Naive B cell (primary cell): ENCODE measurements around the gene SYNJ1. TPM values are rescaled to one million over a fixed set of nuclear protein-coding genes. Genes with fewer than 3 reads are reported as not detected.
"Not testable (repeated sequence)": the region's sequence is repeated elsewhere in the genome, so short reads cannot be mapped to it uniquely, and the experiment has no call there.

Experiments used
- ATAC-seq, 2 donors: fragments of 150-1000 bp; cut with Tn5 transposase; 2 replicates each; pipeline ENCODE4 v1.10.0; 2021; ENCODE audit warnings: low read depth in 2 of 2, mild to moderate bottlenecking in 2 of 2, moderate library complexity in 2 of 2
- DNase-seq: peaks from one replicate; pipeline ENCODE4 v3.0.0; 2022
- H3K27ac Mint-ChIP-seq, 6 donors: one replicate each; pipeline ENCODE4 v1.8.0; 2020 to 2022; ENCODE audit warnings: mild to moderate bottlenecking in 6 of 6, mixed read lengths in 6 of 6, moderate library complexity in 5 of 6, inconsistent platforms in 2 of 6
- H3K27me3 Mint-ChIP-seq, 3 donors: one replicate each; pipeline ENCODE4 v1.8.0; 2021 to 2022; ENCODE audit warnings: mixed read lengths in 3 of 3, mild to moderate bottlenecking in 1 of 3
- H3K36me3 Mint-ChIP-seq, 2 donors: one replicate each; pipeline ENCODE4 v1.8.0; 2020 to 2022; ENCODE audit warnings: mixed read lengths in 2 of 2, inconsistent platforms in 1 of 2, mild to moderate bottlenecking in 1 of 2
- H3K4me1 Mint-ChIP-seq, 3 donors: one replicate each; pipeline ENCODE4 v1.8.0; 2020 to 2022; ENCODE audit warnings: mixed read lengths in 3 of 3, inconsistent platforms in 1 of 3, mild to moderate bottlenecking in 1 of 3, moderate library complexity in 1 of 3
- H3K4me3 Mint-ChIP-seq, 8 donors: one replicate each; pipeline ENCODE4 v1.8.0; 2020 to 2022; ENCODE audit warnings: mild to moderate bottlenecking in 8 of 8, mixed read lengths in 8 of 8, moderate library complexity in 8 of 8, inconsistent platforms in 2 of 8
- H3K9me3 Mint-ChIP-seq, 7 donors: one replicate each; pipeline ENCODE4 v1.8.0; 2020 to 2022; ENCODE audit warnings: mixed read lengths in 7 of 7, mild to moderate bottlenecking in 5 of 7, inconsistent platforms in 2 of 7, moderate library complexity in 1 of 7
- polyA plus RNA-seq, 6 donors: library from polyadenylated mRNA; unstranded; fragments of 300-500 nt; fragmentation: Illumina TruSeq; gene quantifications; one replicate each; pipeline ENCODE4 v1.2.3, GENCODE V29; 2021; ENCODE audit warnings: low read depth in 6 of 6

The SYNJ1 gene
- polyA plus RNA-seq, 6 donors from 2014 or later = 1.2 to 1.9 (median 1.6) TPM; not detected in 1

DNA sequence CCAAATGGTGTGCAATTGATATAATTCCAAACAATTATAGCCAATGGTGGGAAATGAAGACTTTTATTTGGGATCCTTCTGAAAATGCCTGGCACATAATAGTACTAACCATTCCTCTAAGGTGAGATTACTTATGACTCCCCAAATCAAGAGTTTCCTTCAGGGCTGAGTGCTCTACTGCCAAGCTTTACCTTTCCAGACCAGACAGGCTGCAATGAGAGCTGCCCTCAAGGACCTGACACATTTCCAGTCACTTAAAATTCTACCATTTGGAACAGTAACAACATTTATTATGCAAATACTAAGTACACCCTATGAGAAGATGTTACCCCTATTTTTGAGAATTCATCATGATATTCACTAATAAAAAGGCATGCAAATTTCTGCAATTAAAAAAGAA is 22.6 kb upstream of the SYNJ1 start:
- peaks cover 0 to 3% (median 0%) of the 10 kb centered on the region in 7 donors for H3K9me3 Mint-ChIP-seq
- H3K4me3 Mint-ChIP-seq = no peak overlapping the region
- no peak overlapping the region for H3K27ac Mint-ChIP-seq
- no peak for DNase-seq
- H3K27me3 Mint-ChIP-seq = no peaks in the 10 kb centered on the region
- no peaks in the 10 kb centered on the region for H3K4me1 Mint-ChIP-seq
- peaks cover 40 to 53% of the 10 kb centered on the region in 2 donors for H3K36me3 Mint-ChIP-seq
- ATAC-seq = no peak

DNA sequence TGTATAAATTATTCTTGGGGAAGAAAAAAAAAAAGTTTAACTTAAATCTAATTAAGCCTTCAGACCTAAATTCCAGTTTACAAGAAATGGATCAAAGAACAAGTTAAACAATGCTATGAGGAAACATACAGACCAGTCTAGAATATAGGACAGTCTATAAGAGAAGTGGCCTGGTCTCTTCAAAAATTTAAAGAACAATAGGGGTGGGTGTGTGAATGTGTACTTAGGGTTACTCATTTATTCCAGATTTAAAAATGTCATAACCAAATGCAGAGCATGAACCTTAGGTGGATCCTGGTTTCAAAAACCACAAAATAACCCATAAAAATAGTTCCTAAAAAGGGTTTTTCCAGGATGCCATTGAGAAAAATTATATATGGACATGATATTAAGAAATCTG is 21.8 kb upstream of the SYNJ1 start:
- H3K36me3 Mint-ChIP-seq = peaks cover 43 to 58% of the 10 kb centered on the region in 2 donors
- no peak overlapping the region for H3K27ac Mint-ChIP-seq
- H3K4me1 Mint-ChIP-seq = no peaks in the 10 kb centered on the region
- H3K27me3 Mint-ChIP-seq = no peaks in the 10 kb centered on the region
- H3K9me3 Mint-ChIP-seq = peaks cover 0 to 3% (median 0%) of the 10 kb centered on the region in 7 donors
- no peak overlapping the region for H3K4me3 Mint-ChIP-seq
- ATAC-seq (no peak), DNase-seq (no peak)

DNA sequence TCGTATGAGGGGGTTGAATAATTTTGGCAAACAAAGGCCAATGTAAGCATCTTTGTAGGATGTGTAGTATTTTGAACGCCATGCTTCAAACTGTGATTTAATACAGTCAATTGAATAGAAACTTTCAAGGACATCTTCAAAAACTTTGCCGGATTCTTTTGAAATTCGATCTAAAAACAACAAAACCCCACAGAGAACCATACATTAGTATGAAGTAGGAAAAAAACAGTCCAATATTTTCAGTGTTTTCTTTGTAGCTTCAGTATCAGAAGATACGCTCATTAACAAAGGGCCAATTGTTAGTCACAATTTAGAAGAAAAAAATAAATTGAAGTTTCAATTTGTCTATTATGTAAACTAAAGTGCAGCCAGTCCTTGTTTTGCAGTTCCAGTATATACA is 20.7 kb upstream of the SYNJ1 start:
- H3K27me3 Mint-ChIP-seq = no peaks in the 10 kb centered on the region
- H3K27ac Mint-ChIP-seq = no peak overlapping the region
- no peak overlapping the region for H3K4me3 Mint-ChIP-seq
- H3K9me3 Mint-ChIP-seq = peaks cover 0 to 3% (median 0%) of the 10 kb centered on the region in 7 donors
- peaks cover 43 to 61% of the 10 kb centered on the region in 2 donors for H3K36me3 Mint-ChIP-seq
- no peak for ATAC-seq
- no peak for DNase-seq
- H3K4me1 Mint-ChIP-seq = no peaks in the 10 kb centered on the region

DNA sequence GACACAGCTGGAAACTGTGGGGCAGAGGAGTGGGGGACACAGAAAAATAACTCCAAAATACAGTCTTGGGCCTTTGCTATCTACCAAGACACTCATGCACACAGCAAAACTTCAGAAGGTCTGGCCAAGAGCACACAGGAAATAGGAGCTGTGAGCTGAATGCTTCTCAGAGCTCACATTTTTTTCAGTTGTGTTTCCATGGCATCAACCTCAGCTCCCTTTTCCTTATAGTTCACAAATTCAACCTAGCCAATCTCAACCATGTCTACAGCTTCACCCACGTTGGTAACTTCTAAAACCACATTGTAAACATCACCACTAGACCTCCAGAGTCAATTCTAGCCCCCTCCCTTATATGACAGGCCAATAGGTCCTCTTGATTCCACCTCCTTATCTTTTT is 19.6 kb upstream of the SYNJ1 start:
- Mint-ChIP-seq H3K27ac (peak overlapping the region in 2 of 6 donors; percentile 18 to 57), H3K36me3 (peaks cover 47 to 69% of the 10 kb centered on the region in 2 donors), H3K4me1 (no peaks in the 10 kb centered on the region), H3K4me3 (no peak overlapping the region), H3K27me3 (no peaks in the 10 kb centered on the region), H3K9me3 (peaks cover 0 to 3% (median 0%) of the 10 kb centered on the region in 7 donors)
- DNase-seq = no peak
- no peak for ATAC-seq

DNA sequence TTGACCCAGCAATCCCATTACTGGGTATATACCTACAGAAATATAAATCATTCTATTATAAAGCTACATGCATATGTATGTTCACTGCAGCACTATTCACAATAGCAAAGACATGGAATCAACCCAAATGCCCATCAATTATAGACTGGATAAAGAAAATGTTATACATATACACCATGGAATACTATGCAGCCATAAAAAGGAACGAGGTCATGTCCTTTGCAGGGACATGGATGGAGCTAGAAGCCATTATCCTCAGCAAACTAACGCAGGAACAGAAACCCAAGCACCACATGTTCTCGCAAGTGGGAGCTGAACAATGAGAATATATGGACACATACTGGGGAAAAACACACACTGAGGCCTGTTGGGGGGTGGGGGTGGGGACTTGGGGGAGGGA is 18.9 kb upstream of the SYNJ1 start:
- H3K36me3 Mint-ChIP-seq = peaks cover 53 to 71% of the 10 kb centered on the region in 2 donors
- DNase-seq, H3K9me3 Mint-ChIP-seq, H3K27ac Mint-ChIP-seq, H3K27me3 Mint-ChIP-seq, H3K4me1 Mint-ChIP-seq, ATAC-seq: not testable (repeated sequence)
- peak overlapping the region in 1 of 8 donors; percentile 35 for H3K4me3 Mint-ChIP-seq

DNA sequence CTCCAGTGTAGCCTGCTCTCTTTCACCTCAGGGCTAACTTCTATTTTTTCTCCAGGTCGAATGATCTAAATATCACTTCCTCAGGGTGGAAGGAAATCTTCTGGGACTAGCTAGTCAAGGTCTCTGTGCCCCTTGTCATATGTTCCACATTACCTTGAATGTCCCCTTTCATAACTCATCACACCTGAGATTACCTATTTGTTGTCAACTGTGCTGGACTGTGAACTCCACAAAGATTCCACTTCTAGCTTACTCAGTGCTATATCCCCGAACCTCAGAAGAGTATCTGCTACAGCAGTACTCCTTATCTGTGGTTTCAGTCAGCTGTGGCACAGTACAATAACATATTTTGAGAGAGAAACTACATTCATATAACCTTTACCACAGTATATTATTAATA is 14.6 kb upstream of the SYNJ1 start:
- H3K36me3 Mint-ChIP-seq = peaks cover 47 to 60% of the 10 kb centered on the region in 2 donors
- H3K27me3 Mint-ChIP-seq = no peaks in the 10 kb centered on the region
- H3K4me1 Mint-ChIP-seq = peaks cover 0 to 4% (median 0%) of the 10 kb centered on the region in 3 donors
- ATAC-seq (no peak), DNase-seq (no peak)
- no peak overlapping the region for H3K4me3 Mint-ChIP-seq
- H3K9me3 Mint-ChIP-seq = peaks cover 0 to 3% (median 0%) of the 10 kb centered on the region in 7 donors
- H3K27ac Mint-ChIP-seq = no peak overlapping the region

DNA sequence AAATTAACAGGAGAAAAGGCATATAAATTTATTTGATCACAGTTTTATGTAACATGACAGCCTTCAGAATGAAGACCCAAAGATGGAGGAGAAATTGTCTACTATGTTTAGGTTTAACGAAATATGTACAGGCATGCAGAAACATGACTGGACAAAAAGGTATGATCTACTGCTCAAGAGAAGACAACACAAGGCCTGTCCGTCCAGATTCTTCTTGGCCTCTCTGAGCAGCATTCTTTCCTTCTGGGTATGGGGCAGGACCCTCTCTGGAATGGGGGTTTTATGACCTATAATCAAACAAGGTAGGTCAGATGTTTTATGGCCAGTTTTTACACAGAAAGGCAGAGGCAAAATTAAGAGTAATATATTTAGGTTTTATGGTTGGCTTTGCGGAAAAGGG is 13.5 kb upstream of the SYNJ1 start:
- Mint-ChIP-seq H3K4me1 (peaks cover 0 to 4% (median 0%) of the 10 kb centered on the region in 3 donors), H3K9me3 (no peaks in the 10 kb centered on the region), H3K27ac (no peak overlapping the region), H3K36me3 (peaks cover 36 to 49% of the 10 kb centered on the region in 2 donors), H3K4me3 (no peak overlapping the region), H3K27me3 (no peaks in the 10 kb centered on the region)
- DNase-seq (no peak), ATAC-seq (no peak)

DNA sequence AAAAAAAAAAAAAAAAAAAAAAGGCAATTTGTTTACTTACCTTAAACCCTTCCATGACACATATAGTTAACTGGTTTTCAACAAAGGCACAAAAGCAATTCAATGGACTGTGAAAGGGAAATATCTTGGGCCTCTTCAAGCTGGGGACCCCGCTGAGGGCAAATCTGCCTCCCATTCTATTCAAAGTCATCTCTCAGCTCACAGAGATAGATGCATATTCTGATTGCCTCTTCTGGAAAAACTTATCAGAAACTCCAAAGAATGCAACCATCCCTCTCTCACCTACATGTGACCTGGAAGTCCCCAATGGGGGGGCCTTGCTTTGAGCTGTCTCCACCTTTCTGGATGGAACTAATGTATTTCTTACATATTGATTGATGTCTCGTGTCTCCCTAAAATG is 12.1 kb upstream of the SYNJ1 start:
- H3K27ac Mint-ChIP-seq = no peak overlapping the region
- no peak overlapping the region for H3K4me3 Mint-ChIP-seq
- no peaks in the 10 kb centered on the region for H3K27me3 Mint-ChIP-seq
- H3K36me3 Mint-ChIP-seq = peaks cover 24 to 43% of the 10 kb centered on the region in 2 donors
- no peak for DNase-seq
- ATAC-seq = no peak
- H3K9me3 Mint-ChIP-seq = no peaks in the 10 kb centered on the region
- H3K4me1 Mint-ChIP-seq = peaks cover 0 to 4% (median 0%) of the 10 kb centered on the region in 3 donors

DNA sequence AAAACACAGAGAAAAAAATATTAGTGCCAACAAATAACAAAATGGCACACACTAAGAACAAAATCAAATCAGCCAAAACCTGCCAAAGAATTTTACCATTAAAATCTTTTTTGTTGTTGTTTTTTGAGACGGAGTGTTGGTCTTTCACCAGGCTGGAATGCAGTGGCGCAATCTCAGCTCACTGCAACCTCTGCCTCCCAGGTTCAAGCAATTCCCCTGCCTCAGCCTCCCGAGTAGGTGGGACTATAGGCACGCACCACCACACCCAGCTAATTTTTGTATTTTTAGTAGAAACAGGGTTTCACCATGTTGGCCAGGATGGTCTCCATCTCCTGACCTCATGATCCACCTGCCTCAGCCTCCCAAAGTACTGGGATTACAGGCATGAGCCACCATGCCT is 8.3 kb upstream of the SYNJ1 start:
- ATAC-seq, H3K4me1 Mint-ChIP-seq, DNase-seq, H3K27me3 Mint-ChIP-seq, H3K27ac Mint-ChIP-seq, H3K9me3 Mint-ChIP-seq, H3K4me3 Mint-ChIP-seq: not testable (repeated sequence)
- H3K36me3 Mint-ChIP-seq = peaks cover 7 to 15% of the 10 kb centered on the region in 2 donors

DNA sequence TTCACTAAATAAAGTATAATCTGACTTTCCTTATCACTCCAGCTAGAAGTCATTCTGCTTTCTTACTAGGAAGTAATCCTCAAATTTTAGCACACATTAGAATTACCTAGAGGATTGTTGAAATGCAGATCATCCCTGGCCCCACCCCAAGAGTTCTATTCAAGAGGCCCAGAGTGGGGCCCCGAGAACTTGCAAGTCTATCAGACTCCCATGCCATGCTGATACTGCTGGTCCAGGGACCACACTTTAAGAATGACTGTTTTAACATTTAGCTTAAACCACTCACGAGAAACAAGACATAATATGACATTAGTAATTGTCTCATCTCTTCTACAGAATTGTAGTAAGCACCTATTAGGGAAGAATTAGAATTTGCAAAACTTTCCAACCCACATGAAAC is 7.7 kb upstream of the SYNJ1 start:
- H3K4me3 Mint-ChIP-seq = no peak overlapping the region
- H3K27ac Mint-ChIP-seq = no peak overlapping the region
- ATAC-seq (no peak), DNase-seq (no peak)
- peaks cover 1 to 10% of the 10 kb centered on the region in 2 donors for H3K36me3 Mint-ChIP-seq
- no peaks in the 10 kb centered on the region for H3K4me1 Mint-ChIP-seq
- H3K27me3 Mint-ChIP-seq = no peaks in the 10 kb centered on the region
- H3K9me3 Mint-ChIP-seq = peaks cover 0 to 2% (median 0%) of the 10 kb centered on the region in 7 donors

DNA sequence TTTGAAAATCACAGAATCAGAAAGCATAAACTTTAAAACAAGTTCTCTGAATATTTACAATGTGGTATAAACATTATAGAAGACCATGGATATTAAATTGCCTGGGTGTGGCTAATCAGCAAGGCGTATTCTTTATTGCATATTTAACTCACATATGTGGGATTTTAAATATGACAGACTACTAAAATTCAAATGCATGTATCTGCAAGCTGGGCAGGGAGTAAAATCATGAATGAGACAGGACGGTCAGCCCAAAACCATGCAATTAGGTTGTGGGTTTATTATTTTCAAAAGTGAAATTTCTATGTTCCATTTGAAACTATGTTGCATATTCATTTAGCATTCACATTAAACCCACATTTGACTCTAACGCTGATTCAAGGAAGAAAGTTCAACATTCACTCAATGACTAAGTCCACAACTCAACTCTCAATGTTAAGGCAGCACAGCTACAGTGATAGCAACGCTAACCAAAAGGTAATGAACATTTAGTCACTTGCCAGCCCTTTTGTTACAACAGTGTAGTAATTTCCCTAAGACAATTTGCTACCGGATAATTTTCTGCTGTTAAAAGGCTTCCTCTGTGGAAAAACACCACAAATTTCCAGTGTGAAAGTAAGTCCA is 6.3 kb upstream of the SYNJ1 start:
- Mint-ChIP-seq H3K36me3 (peaks cover 0 to 10% of the 10 kb centered on the region in 2 donors), H3K4me3 (no peak overlapping the region), H3K27ac (no peak overlapping the region), H3K27me3 (no peaks in the 10 kb centered on the region), H3K9me3 (peaks cover 0 to 2% (median 0%) of the 10 kb centered on the region in 7 donors), H3K4me1 (no peaks in the 10 kb centered on the region)
- DNase-seq = no peak
- ATAC-seq = no peak

DNA sequence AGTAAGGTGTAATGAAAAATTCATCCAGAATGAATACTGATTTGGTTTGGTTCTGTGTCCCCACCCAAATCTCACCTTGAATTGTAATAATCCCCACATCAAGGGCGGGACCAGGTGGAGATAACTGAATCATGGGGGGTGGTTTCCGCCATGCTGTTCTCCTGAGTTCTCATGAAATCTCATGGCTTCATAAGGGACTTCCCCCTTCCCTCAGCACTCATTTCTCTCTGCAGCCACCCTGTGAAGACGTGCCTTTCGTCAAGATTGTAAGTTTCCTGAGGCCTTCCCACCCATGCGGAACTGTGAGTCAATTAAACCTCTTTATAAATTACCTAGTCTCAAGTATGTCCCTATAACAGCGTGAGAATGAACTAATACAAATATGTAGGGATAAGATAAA is 5.5 kb upstream of the SYNJ1 start:
- H3K27ac Mint-ChIP-seq = no peak overlapping the region
- ATAC-seq = no peak

DNA sequence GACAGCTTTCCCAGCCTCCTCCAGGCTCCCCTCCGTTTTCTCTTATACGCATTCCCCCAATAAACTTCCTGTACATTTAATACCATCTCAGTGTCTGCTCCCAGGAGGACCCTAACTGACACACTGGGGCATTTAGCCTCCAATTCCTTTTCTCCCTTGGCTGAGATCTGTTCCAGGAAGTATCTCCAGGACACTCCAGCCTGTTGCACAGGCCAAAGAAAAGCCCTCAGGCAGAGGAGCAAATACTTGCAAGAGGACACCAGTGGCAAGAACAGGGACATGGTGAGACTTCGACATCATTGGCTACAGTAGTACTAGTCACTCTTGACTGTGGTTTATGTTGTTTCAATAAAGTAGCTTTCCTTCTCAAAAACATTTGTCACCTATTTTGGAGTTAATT is 4.7 kb upstream of the SYNJ1 start:
- no peak overlapping the region for H3K27ac Mint-ChIP-seq
- peaks cover 5 to 9% (median 7%) of the 10 kb centered on the region in 3 donors for H3K4me1 Mint-ChIP-seq
- peak overlapping the region in 2 of 8 donors; percentile 72 to 82 for H3K4me3 Mint-ChIP-seq
- DNase-seq (no peak), ATAC-seq (no peak)
- peaks cover 0 to 2% (median 0%) of the 10 kb centered on the region in 7 donors for H3K9me3 Mint-ChIP-seq
- no peaks in the 10 kb centered on the region for H3K27me3 Mint-ChIP-seq
- peaks cover 0 to 10% of the 10 kb centered on the region in 2 donors for H3K36me3 Mint-ChIP-seq

More for the DNA sequence above, 5.5 kb upstream of the SYNJ1 start:
- peaks cover 3 to 5% (median 4%) of the 10 kb centered on the region in 3 donors for H3K4me1 Mint-ChIP-seq
- H3K36me3 Mint-ChIP-seq = peaks cover 0 to 10% of the 10 kb centered on the region in 2 donors
- DNase-seq = no peak
- H3K4me3 Mint-ChIP-seq = no peak overlapping the region
- peaks cover 0 to 2% (median 0%) of the 10 kb centered on the region in 7 donors for H3K9me3 Mint-ChIP-seq
- H3K27me3 Mint-ChIP-seq = no peaks in the 10 kb centered on the region

DNA sequence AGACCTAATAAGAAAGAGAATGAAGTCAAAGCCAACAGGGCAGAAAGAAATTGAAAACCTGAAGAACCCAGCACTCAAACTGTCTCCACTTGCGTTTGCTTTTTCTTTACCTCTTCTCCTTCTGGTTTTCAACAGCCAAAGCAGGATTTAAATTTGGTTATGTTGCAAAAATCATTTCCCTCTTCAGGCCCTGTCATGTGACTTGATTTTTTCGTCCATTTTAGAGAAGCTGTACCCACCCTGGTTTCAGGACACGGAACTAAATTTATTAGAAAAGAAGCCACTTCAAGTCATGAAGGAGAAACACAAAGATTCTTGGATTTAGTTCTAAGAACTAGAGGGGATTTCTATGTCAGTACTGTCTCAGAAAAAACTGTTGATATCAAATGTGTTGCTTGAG is 1.0 kb upstream of the SYNJ1 start:
- H3K4me3 Mint-ChIP-seq = peak overlapping the region; percentile 92 to 99 (median 97)
- H3K4me1 Mint-ChIP-seq = peaks cover 13 to 18% (median 16%) of the 10 kb centered on the region in 3 donors
- peaks cover 0 to 10% (median 2%) of the 10 kb centered on the region in 3 donors for H3K27me3 Mint-ChIP-seq
- peak overlapping the region in 1 of 6 donors; percentile 49 for H3K27ac Mint-ChIP-seq
- ATAC-seq = no peak
- peaks cover 3 to 5% of the 10 kb centered on the region in 2 donors for H3K36me3 Mint-ChIP-seq
- H3K9me3 Mint-ChIP-seq = peaks cover 0 to 2% (median 0%) of the 10 kb centered on the region in 7 donors
- DNase-seq = no peak
